Stomach smooth muscle (tissue), 2 donors: ENCODE results near the gene DDX49.
A peak's percentile ranks its signal among the peaks of the same experiment; 100 is the strongest.
"Not testable (repeated sequence)": the region's sequence is repeated elsewhere in the genome, so short reads cannot be mapped to it uniquely, and the experiment has no call there.

Experiments used
- H3K27ac ChIP-seq: one replicate; pipeline ENCODE4 v1.7.0; 2013; ENCODE audit warnings: mild to moderate bottlenecking, low read length, inconsistent platforms
- H3K27me3 ChIP-seq, 2 donors: one replicate each; pipeline ENCODE4 v1.7.0; 2013; ENCODE audit warnings: low read length in 2 of 2; ENCODE audit not compliant: insufficient read depth in 2 of 2, control insufficient read depth in 1 of 2
- H3K36me3 ChIP-seq, 2 donors: one replicate each; pipeline ENCODE4 v1.7.0; 2013; ENCODE audit warnings: low read length in 2 of 2; ENCODE audit not compliant: control insufficient read depth in 2 of 2, insufficient read depth in 2 of 2
- H3K4me1 ChIP-seq: one replicate; pipeline ENCODE4 v1.7.0; 2013; ENCODE audit warnings: low read length; ENCODE audit not compliant: control insufficient read depth, insufficient read depth
- H3K4me3 ChIP-seq, 2 donors: one replicate each; pipeline ENCODE4 v1.7.0; 2013; ENCODE audit warnings: low read length in 2 of 2
- H3K9ac ChIP-seq, 2 donors: one replicate each; pipeline ENCODE4 v1.7.0; 2013; ENCODE audit warnings: low read length in 2 of 2, mild to moderate bottlenecking in 1 of 2
- H3K9me3 ChIP-seq, 2 donors: one replicate each; pipeline ENCODE4 v1.7.0; 2013; ENCODE audit warnings: low read length in 2 of 2; ENCODE audit not compliant: control insufficient read depth in 2 of 2
- donor health status: healthy.
- donor health status: Pancreatic carcinoma.

Gene DDX49

DNA sequence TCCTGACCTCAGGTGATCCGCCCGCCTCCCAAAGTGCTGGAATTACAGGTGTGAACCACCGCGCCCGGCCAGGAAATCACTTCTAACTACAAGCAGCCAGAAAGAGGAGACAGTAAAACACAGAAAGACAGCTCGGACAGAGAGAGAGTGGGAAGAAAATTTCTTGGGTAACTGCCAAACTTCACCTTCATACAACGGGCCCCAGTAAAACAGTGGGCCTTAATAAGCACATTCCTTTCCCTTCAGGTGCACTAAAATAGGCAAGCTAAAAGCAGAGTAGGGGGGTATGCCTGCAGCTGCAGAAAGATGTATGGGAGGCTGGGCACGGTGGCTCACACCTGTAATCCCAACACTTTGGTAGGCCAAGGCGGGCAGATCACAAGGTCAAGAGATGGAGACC is 1.9 kb upstream of the DDX49 start:
- not testable (repeated sequence) for H3K9me3 ChIP-seq, H3K27me3 ChIP-seq, H3K4me3 ChIP-seq, H3K9ac ChIP-seq, H3K27ac ChIP-seq
- Histone ChIP-seq H3K36me3 (peaks cover 16% of the 10 kb centered on the region in 2 donors), H3K4me1 (peaks cover 34% of the 10 kb centered on the region)

DNA sequence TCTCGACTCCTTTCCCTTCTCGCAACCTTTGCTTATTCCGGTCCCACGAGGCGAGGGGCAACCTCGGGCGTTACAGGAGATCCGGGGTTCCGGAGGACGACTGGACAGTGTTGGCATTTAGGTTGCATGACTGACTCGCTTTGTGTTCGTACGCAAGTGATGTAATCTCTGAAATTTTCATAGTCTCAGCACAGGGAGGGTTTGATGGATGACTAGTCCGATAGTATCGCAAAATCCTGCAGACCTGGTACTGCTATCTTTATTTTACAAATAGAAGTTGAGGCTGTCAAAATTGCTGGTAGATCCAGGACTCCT is 342 bp downstream of the DDX49 start:
- Histone ChIP-seq H3K36me3 (peaks cover 25 to 27% of the 10 kb centered on the region in 2 donors), H3K4me3 (peak overlapping the region; percentile 93 to 100), H3K4me1 (peaks cover 34% of the 10 kb centered on the region), H3K27ac (peak overlapping the region; percentile 71), H3K27me3 (no peaks in the 10 kb centered on the region), H3K9ac (peak overlapping the region; percentile 90 to 95), H3K9me3 (no peaks in the 10 kb centered on the region)

DNA sequence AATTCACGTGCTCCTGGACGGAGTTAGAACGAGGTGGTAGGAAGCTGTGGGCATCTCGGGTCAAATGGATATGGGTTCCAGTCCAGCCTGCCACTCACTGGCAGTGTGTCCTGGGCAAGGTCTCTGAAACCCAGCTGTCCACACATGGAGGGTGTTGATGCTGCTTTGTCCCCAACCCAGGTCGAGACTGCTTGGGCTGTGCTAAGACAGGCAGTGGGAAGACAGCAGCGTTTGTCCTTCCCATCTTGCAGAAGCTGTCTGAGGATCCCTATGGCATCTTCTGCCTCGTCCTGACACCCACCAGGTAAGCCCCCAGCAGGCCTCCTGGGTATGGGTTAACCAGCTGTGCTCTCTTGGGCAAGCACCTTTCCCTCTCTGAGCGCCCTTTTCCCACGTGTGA is 885 bp downstream of the DDX49 start:
- Histone ChIP-seq H3K27ac (no peak overlapping the region), H3K9ac (peak overlapping the region; percentile 90 to 95), H3K36me3 (peaks cover 23 to 30% of the 10 kb centered on the region in 2 donors), H3K4me1 (peaks cover 33% of the 10 kb centered on the region), H3K4me3 (peak overlapping the region; percentile 93 to 100), H3K9me3 (no peaks in the 10 kb centered on the region), H3K27me3 (no peaks in the 10 kb centered on the region)

DNA sequence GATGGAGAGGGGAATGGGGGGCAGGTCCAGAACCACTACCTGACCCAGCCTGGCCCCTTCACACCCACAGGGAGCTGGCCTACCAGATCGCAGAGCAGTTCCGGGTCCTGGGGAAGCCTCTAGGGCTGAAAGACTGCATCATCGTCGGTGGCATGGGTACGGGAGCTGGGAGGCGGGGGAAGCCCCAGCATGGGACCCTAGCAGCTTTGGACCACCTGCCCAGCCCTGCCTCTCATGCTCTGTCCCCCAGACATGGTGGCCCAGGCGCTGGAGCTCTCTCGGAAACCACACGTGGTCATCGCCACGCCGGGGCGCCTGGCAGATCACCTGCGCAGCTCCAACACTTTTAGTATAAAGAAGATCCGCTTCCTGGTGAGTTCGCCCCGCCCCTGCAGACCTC is 2.1 kb downstream of the DDX49 start:
- peaks cover 28% of the 10 kb centered on the region for H3K4me1 ChIP-seq
- no peaks in the 10 kb centered on the region for H3K27me3 ChIP-seq
- no peak overlapping the region for H3K27ac ChIP-seq
- H3K36me3 ChIP-seq = peaks cover 25 to 37% of the 10 kb centered on the region in 2 donors
- H3K4me3 ChIP-seq = no peak overlapping the region
- H3K9ac ChIP-seq = no peak overlapping the region
- H3K9me3 ChIP-seq = no peaks in the 10 kb centered on the region

DNA sequence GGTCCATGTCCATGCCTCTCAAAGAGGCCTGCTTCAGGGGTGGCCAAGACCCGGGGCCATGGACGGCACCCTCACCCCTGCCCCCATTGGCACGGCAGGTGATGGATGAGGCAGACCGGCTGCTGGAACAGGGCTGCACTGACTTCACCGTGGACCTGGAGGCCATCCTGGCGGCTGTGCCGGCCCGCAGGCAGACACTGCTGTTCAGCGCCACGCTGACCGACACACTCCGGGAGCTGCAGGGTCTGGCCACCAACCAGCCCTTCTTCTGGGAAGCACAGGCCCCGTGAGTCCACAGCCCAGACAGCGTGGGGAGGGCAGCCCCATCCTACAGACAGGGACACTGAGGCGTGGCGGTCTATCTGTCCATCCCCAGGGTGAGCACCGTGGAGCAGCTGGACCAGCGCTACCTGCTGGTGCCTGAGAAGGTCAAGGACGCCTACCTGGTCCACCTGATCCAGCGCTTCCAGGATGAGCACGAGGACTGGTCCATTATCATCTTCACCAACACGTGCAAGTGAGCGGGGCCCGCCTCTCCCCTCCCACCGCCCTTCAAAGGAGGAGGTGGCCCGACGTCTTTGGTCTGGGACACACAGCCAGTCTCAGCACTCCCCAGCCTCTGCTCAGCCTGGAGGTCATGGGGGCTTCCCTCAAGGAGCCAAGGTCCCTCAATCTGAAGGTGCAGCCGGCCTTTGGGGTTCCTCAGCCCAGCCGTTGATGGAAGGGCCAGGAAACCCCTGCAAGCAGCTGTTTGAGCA is 2.9 kb downstream of the DDX49 start:
- no peak overlapping the region for H3K4me3 ChIP-seq
- no peaks in the 10 kb centered on the region for H3K9me3 ChIP-seq
- no peak overlapping the region for H3K27ac ChIP-seq
- no peaks in the 10 kb centered on the region for H3K27me3 ChIP-seq
- peaks cover 27% of the 10 kb centered on the region for H3K4me1 ChIP-seq
- peaks cover 25 to 40% of the 10 kb centered on the region in 2 donors for H3K36me3 ChIP-seq
- H3K9ac ChIP-seq = no peak overlapping the region

DNA sequence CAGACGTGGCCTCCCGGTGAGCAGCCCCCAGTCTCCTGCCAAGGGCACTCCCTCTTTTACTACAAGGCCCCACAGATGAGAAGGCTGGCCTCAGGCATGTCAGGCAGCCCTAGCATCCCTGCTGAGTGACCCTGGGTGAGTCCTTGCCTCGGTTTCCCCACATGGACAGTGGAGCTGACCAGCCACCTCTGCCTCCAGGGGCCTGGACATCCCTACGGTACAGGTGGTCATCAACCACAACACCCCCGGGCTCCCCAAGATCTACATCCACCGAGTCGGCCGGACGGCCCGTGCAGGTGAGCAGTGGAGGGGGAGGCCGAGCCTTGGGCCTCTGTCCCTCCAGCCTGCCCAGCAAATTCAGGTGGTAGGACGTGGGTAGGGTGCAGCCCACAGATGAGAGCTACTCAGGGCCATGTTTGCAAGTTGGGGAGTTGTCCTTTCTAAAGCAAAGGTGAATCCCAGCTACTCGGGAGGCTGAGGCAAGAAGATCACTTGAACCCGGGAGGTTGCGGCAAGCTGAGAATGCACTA is 5.2 kb downstream of the DDX49 start:
- Histone ChIP-seq H3K9ac (no peak overlapping the region), H3K36me3 (peaks cover 25 to 43% of the 10 kb centered on the region in 2 donors), H3K9me3 (no peaks in the 10 kb centered on the region), H3K4me3 (no peak overlapping the region), H3K27ac (no peak overlapping the region), H3K27me3 (no peaks in the 10 kb centered on the region), H3K4me1 (peaks cover 14% of the 10 kb centered on the region)

DNA sequence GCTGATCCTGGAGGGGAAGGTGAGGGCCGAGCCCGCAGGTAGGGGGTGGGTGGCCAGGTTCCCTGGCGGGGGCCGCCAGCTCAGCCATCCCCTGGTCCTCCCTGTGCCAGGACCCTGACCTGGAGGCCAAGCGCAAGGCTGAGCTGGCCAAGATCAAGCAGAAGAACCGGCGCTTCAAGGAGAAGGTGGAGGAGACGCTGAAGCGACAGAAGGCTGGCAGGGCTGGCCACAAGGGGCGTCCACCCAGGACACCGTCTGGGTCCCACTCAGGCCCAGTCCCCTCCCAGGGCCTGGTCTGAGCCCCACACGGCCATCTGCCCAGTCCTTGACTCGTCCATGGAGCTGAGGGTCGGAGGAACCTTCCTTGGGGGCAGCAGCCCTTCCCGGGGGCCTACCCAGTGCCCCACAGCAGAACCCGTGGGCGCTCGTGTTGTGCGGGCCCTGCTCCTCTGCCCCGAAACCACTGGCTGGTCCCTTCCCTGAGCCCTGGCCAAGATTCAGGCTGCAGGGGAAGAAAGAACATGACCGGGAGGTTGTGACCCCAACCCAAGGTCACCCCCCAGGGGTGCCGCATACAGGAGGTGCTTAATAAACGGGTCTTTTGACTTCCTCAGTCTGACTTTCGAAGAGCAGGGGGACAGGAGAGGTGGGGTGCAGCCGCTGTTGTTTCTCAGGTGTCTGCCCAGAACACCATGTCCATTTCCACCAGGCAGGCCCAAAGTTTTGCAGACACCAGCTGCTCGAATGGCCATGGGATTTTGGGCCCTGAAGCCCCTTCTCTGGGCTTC is 8.7 kb downstream of the DDX49 start:
- H3K4me1 ChIP-seq = no peaks in the 10 kb centered on the region
- H3K4me3 ChIP-seq = no peak overlapping the region
- no peak overlapping the region for H3K9ac ChIP-seq
- peaks cover 13 to 30% of the 10 kb centered on the region in 2 donors for H3K36me3 ChIP-seq
- H3K27ac ChIP-seq = no peak overlapping the region
- H3K9me3 ChIP-seq = no peaks in the 10 kb centered on the region
- no peaks in the 10 kb centered on the region for H3K27me3 ChIP-seq

DNA sequence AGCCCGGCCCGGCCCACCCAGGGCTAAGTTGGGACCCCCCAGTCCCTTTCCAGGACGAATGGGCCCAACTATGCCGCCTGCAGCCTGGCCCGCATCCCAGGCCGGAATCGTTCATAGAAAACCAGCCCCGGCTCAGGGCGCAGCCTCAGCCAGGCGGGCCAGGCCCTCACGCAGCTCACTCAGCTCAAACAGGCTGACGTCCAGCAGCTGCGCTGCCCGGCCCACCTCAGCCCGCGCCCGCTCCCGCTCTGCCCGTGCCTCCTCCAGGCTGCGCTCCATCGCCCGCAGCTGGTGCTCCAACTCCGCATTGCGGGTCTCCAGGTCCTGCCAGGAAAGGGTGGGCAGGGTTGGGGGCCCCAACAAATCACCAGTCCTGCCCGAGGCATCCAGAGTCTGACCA is 9.8 kb downstream of the DDX49 start:
- Histone ChIP-seq H3K27me3 (no peaks in the 10 kb centered on the region), H3K9ac (no peak overlapping the region), H3K4me1 (no peaks in the 10 kb centered on the region), H3K4me3 (no peak overlapping the region), H3K36me3 (peaks cover 10 to 22% of the 10 kb centered on the region in 2 donors), H3K27ac (no peak overlapping the region), H3K9me3 (no peaks in the 10 kb centered on the region)

DNA sequence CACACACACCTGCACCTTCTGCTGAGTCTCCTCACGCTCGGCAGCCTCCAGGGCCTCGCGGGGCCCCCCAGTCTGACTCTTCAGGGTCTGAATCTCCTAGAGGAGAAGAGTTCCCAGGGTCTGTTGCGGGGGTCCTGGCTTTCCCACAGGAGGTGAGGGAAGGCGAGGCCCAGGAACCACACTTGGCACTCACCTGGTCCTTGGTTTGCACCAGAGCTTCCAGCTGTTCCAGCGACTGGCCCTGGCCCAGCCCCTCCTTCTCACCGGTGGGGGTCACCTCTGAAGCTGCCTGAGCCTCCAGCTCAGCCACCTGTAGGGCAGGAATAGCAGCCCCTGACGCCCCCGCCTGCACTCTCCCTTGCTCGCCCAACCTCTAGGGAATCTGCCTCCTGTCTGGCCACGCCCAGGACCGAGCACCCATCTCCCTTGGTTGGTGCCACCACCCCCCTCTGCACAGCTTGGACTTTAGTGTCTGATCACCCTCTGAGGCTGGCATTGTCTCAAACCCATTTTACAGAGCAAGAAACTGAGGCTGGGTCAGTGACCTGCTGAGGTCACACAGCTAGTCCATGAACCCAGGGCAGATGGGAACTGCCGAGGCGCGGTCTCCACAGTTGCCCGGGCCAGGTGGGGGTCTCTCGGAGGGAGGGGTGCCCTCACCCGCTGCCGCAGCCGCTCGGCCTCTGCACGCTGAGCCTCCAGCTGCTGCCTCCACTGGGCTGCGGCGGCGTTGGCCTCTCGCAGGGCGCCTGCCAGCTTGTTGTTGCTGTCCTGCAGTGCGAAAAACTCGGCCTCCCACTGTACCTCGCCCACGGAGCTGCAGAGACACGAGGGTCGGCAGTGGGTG is 12.0 kb downstream of the DDX49 start:
- Histone ChIP-seq H3K9me3 (no peaks in the 10 kb centered on the region), H3K4me3 (no peak overlapping the region), H3K4me1 (no peaks in the 10 kb centered on the region), H3K9ac (no peak overlapping the region), H3K27ac (no peak overlapping the region), H3K36me3 (peaks cover 0 to 9% of the 10 kb centered on the region in 2 donors), H3K27me3 (no peaks in the 10 kb centered on the region)

DNA sequence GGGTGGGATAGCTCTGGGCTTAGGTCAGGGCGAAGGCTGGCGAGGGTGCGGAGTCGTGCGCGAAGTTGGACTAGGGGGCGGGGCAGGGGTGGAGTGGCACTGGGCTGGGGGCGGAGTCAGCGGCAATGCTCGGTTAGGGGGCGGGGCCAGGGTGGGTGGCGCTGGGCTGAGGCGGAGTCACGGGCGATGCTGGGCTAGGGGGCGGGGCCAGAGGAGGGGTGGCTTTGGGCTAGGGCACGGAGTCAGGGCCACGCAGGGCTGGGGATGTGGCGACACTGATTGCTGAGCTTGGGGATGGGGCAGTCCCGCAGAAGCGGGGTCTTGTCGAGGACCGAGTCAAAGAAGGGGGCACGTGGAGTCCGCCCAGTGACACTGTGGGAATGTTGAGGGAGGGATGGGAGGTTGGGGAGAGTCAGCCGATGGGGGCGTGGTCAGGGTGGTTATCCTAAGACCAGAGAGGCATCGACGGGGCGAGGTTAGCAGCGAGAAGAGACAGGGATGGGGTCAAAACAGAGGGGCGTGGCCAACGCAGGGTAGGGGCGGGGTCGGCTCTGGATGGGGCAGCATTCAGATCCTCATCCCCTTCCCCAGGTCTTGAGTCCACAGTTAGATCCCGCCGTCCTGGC is 12.8 kb downstream of the DDX49 start:
- Histone ChIP-seq H3K36me3 (peaks cover 0 to 6% of the 10 kb centered on the region in 2 donors), H3K9ac (no peak overlapping the region), H3K4me3 (peak overlapping the region in 1 of 2 donors; percentile 54), H3K27me3 (no peaks in the 10 kb centered on the region), H3K4me1 (no peaks in the 10 kb centered on the region), H3K9me3 (no peaks in the 10 kb centered on the region), H3K27ac (no peak overlapping the region)
